Upper lobe of left lung (tissue), 4 donors: ENCODE measurements around the gene OPCML.

ENCODE experiments used
- CTCF ChIP-seq, 6 experiments: fragments of 450-650 bp in 4 of 6; fragments of 200-600 bp in 2 of 6; sonication (generic) in 2 of 6; IDR thresholded peaks; one replicate each; pipeline ENCODE4 v1.5.1; 2016 to 2019; ENCODE audit warnings: antibody characterized with exemption in 6 of 6
- EP300 ChIP-seq, 4 donors: sonication (generic); formaldehyde crosslinking; IDR thresholded peaks; one replicate each; pipeline ENCODE4 v1.5.1; 2017; ENCODE audit warnings: antibody characterized with exemption in 4 of 4, control low read depth in 2 of 4
- POLR2AphosphoS5 ChIP-seq, 2 donors: sonication (generic); formaldehyde crosslinking; IDR thresholded peaks; one replicate each; pipeline ENCODE4 v1.5.1; 2017; ENCODE audit warnings: antibody characterized with exemption in 2 of 2

- TF ChIP-seq CTCF (IDR thresholded peaks at IDR 0.05) = no peak
- TF ChIP-seq EP300 (IDR thresholded peaks at IDR 0.05) = no peak
- no peak for TF ChIP-seq POLR2AphosphoS5 (IDR thresholded peaks at IDR 0.05)
Measured at GRCh38 chr11:133503236-133503635, 29.1 kb downstream of the OPCML start.
